HG02943 (cell line): Measurements from ENCODE around the gene YIPF2.
A peak's percentile ranks its signal among the peaks of the same experiment; 100 is the strongest.
"Not testable (repeated sequence)": the region's sequence is repeated elsewhere in the genome, so short reads cannot be mapped to it uniquely, and the experiment has no call there.

Source experiments
- ATAC-seq: cut with Tn5 transposase; IDR thresholded peaks from one replicate; pipeline ENCODE4 v1.9.1; 2021; ENCODE audit warnings: mild to moderate bottlenecking, low read depth, moderate library complexity; ENCODE audit not compliant: unreplicated experiment

YIPF2 gene

DNA sequence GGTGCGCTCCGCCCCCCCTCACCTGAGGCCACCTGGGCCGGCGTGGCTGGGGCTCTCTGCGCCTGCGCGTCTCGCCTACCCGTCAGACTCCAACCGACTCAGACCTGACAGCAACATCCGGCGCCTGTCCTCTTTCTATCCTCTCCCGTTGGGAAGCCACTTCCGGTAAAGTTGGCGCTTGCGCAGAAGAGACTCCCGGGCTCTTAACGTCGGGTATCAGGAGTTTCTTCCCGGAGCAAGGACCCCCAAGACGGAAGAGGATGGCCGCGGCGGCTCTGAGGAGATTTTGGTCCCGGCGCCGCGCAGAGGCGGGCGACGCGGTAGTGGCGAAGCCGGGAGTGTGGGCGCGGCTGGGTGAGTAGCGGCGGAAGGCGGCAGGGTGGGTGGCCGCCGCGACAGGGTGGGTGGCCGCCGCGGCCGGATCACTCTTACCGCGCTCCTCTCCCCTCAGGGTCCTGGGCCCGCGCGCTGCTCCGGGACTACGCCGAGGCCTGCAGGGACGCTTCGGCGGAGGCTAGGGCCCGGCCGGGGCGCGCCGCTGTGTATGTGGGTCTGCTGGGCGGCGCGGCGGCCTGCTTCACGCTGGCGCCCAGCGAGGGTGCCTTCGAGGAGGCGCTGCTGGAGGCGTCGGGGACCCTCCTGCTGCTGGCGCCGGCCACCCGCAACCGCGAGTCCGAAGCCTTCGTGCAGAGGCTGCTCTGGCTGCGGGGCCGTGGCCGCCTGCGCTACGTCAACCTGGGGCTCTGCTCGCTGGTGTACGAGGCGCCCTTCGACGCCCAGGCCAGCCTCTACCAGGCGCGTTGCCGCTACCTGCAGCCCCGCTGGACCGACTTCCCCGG lies at the start of gene YIPF2, which contains the start of gene TIMM29:
YIPF2 (minus strand) TSS at position 77 of the 839 bp plus-strand sequence. CDS start 229 bp downstream, outside the sequence.
TIMM29 (plus strand) TSS at position 249 of the 839 bp plus-strand sequence; CDS start at position 261, 12 bp downstream.
- peak; percentile 77 for ATAC-seq

- no peak for ATAC-seq
Observed at GRCh38 chr19:10977742-10978092, 49.3 kb upstream of the YIPF2 start.

DNA sequence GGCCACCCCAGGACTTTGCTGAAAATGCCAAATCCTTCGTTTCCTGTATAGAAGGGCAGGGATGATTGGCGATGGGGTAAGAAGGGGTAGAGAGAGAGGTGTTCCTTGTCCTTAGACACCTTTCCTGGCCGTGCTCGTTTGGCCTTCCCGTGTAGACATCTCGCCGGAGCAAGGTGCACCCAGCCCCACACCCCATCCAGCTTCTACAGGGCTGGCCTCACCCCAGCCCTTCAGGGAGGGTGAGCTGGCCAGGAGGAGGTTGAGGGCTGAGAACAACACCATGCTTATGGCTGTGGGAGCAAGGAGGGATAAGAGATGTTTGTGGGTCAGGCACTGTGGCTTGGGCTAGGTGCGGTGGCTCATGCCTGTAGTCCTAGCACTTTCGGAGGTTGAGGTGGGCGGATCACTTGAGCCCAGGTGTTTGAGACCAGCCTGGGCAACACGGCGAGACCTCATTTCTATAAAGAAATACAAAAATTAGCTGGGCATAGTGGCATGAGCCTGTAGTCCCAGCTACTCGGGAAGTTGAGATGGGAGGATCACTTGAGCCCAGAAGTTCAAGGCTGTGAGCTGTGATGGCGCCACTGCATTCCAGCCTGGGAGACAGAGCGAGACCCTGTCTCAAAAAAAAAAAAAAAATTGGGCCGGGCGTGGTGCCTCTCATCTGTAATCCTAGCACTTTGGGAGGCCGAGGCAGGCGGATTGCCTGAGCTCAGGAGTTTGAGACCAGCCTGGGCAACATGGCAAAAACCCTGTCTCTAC lies 47.9 kb upstream of the YIPF2 start:
- no peak for ATAC-seq

- no peak for ATAC-seq
Observed at GRCh38 chr19:10975374-10976130, 47.1 kb upstream of the YIPF2 start.

DNA sequence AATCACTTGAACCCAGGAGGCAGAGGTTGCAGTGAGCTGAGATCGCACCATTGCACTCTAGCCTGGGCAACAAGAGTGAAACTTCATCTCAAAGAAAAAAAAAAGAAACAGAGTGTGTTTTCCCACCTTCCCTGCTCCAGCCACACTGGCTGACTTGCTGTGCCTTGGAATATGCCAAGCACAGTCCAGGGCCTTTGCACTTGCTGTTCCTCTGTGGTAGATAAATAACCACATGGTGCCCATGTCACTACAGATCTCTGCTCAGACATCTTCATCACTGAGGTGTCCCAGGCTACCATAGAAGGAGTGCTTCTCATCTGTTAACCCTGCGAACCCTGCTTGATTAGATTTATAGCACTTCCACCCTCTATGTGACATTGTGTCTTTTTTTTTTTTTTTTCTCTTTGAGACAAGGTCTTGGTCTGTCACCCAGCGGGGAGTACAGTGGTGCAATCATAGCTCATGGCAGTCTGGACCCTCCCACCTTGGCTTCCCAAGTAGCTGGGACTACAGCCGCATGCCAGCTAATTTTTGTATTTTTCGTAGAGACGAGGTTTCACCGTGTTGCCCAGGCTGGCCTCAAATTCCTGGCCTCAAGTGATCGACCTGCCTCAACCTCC lies 42.8 kb upstream of the YIPF2 start:
- ATAC-seq, result no peak

DNA sequence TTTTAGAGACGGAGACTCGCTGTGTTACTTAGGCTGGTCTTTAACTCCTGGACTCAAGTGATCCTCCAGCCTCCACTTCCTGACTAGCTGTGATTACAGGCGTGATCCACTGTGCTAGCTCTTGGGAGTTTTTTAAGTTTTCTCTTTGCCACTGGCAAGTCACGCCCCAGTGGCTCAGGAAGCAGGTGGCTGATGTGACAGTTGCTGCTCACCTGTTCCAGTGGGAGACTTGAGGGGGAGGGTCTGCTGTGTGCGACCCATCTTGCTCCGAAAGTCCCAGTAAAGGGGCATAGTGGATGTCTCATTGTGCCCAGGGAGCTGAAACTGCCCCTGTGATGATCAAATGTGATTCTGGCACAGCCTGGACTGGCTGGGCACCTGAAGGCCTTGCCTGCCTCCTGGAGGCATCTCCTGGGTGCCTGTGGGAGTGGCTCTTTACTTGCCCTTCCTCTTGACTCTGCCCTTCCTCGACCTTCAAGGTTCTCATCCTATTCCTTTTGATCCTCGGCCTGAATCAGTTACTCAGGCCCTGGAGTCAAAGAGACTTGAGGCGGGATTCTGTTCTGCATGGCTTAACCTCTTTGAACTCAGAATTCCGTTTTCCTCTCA lies 40.2 kb upstream of the YIPF2 start:
- ATAC-seq, result no peak

- no peak for ATAC-seq
Observed at GRCh38 chr19:10966809-10967208, 38.4 kb upstream of the YIPF2 start.

- no peak for ATAC-seq
Observed at GRCh38 chr19:10965398-10965797, 37.0 kb upstream of the YIPF2 start.

DNA sequence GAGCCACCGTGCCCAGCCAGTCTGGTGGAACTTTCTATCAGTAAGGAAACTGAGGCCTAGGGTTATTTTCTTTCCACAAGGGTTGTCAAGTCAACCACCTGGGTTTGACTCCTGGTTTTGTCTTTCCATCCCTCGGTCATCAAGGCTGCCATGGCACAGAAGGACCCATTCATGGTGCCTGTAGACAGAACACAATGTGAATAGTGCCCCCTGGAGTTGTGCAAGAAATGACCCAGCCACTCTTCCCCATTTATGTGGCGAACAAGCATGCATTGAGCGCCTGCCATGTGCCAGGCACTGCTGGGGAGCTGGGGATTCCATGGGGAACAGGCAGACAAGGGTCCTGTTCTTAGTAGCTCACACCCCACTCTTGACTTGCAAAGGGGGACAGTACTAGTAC lies 36.5 kb upstream of the YIPF2 start:
- ATAC-seq, result no peak

DNA sequence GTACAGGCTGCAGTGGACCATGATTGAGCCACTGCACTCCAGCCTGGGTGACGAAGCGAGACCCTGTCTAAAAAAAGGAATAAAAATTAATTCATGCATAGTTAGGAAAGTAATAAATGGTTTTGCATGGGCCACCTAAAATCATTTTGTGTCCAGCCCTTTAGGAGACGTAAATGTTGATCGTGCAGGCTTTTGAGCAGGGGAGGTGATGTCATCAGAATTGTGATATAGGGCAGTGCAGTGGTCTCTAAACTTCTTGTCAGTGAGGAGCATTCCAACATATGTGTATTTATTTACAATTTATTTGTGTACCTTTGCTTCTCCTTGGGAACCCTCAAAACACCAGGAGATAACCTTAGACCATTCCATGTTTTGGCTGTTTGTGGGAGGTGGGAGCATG lies 35.4 kb upstream of the YIPF2 start:
- ATAC-seq, result no peak

GRCh38 chr19:10962863-10963262 lies 34.4 kb upstream of the YIPF2 start:
- no peak for ATAC-seq

- peak; percentile 43 for ATAC-seq
Observed at GRCh38 chr19:10961073-10961860, 32.8 kb upstream of the YIPF2 start.

DNA sequence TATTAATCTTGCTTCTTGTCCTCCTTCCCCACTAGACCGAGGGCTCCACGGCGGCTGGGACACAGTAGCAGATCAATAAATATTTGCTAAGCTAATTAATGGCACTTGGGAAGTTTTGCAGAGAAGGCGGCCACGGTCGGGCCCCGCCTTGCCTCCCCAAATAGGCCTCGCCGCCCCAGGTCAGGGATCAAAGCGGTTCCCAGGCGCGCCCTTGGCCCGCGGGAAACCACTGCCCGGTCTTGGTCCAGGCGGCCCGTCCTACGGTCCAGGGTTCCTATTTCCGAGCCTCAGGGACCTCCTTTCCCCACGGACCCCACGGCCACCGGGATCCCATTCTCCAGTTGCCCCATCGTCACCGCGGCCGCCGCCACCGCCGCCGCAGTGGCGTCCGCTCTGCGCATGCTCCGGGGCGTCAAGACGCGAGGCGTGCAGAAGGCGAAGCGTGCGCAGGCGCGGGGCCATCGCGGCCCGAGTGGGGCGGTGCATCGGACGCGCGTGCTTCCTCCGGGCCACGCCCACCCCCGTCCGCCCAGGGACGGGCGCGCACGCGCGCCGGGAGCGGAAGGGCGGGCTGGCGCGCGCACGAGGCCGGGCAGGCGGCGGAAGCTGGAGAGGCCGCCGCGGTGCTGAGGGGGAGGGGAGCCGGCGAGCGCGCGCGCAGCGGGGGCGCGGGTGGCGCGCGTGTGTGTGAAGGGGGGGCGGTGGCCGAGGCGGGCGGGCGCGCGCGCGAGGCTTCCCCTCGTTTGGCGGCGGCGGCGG lies 32.1 kb upstream of the YIPF2 start, which contains the start of gene SMARCA4:
SMARCA4 (plus strand) TSS at position 717 of the 759 bp plus-strand sequence. CDS start 23,122 bp downstream, outside the sequence.
- peak; percentile 68 for ATAC-seq

- ATAC-seq, result not testable (repeated sequence)
Observed at GRCh38 chr19:10959277-10959968, 31.0 kb upstream of the YIPF2 start.

- ATAC-seq, result no peak
Observed at GRCh38 chr19:10952809-10953208, 24.4 kb upstream of the YIPF2 start.

- ATAC-seq, result no peak
Observed at GRCh38 chr19:10946958-10947657, 18.7 kb upstream of the YIPF2 start.

DNA sequence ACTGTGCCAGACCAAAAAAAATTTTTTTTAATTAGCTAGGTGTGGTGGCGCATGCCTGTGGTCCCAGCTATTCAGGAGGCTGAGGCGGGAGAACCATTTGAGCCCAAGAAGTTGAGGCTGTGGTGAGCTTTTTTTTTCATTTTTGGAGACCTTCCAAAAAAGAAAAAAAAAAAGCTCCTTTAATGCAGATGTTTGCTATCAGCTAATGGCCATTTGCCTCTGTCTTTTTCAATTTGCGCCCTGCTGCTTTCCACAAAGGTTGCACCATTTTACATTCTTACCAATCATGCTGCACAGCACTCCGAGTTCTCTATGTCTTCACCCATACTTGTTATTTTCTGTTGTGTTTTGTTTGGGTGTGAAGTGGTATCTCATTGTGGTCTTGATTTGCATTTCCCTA lies 16.8 kb upstream of the YIPF2 start:
- ATAC-seq, result no peak
